HepG2 (cell line): Measurements from ENCODE around the gene KRTCAP3. TPM values are rescaled to one million over a fixed set of nuclear protein-coding genes. Genes with fewer than 3 reads are reported as not detected.
A peak's percentile ranks its signal among the peaks of the same experiment; 100 is the strongest.

Source experiments
- CENPT ChIP-seq: sonication (generic); formaldehyde crosslinking; IDR thresholded peaks from 2 replicates; pipeline ENCODE4 v1.8.0; 2022; ENCODE audit warnings: low read depth, mild to moderate bottlenecking, moderate library complexity, missing genetic modification reagents
- FOXA1 ChIP-seq, 2 experiments: fragments of 450-650 bp in 1 of 2; sonication (generic) in 1 of 2; formaldehyde crosslinking in 1 of 2; IDR thresholded peaks; 2 replicates each; pipeline versions ENCODE4 v1.4.0 to v1.6.1; 2016 to 2020; ENCODE audit warnings: missing genetic modification reagents in 1 of 2
- HNRNPL ChIP-seq: fragments of 200-400 bp; formaldehyde crosslinking; IDR thresholded peaks from 2 replicates; pipeline ENCODE4 v1.6.1; 2017; ENCODE audit warnings: mild to moderate bottlenecking, low read depth, low read length
- KLF15 ChIP-seq: sonication (generic); formaldehyde crosslinking; IDR thresholded peaks from 2 replicates; pipeline ENCODE4 v1.8.1; 2023; ENCODE audit warnings: borderline replicate concordance, mild to moderate bottlenecking, inconsistent platforms, missing genetic modification reagents, mixed read lengths
- NFYC ChIP-seq: IDR thresholded peaks from 2 replicates; pipeline ENCODE4 v1.6.1; 2016; ENCODE audit warnings: missing genetic modification reagents, missing compliant biosample characterization
- NONO ChIP-seq, 2 experiments: fragments of 450-650 bp in 1 of 2; sonication (generic) in 1 of 2; formaldehyde crosslinking in 1 of 2; IDR thresholded peaks in 1 of 2; conservative IDR thresholded peaks in 1 of 2; 2 replicates each; pipeline versions ENCODE4 v1.6.1 to v1.8.0; 2017 to 2022; ENCODE audit warnings: mild to moderate bottlenecking in 1 of 2, missing genetic modification reagents in 1 of 2, moderate library complexity in 1 of 2
- RXRA ChIP-seq: sonication (generic); formaldehyde crosslinking; IDR thresholded peaks from 2 replicates; pipeline ENCODE4 v1.5.1; 2020; ENCODE audit warnings: missing genetic modification reagents
- STAG1 ChIP-seq: sonication (generic); formaldehyde crosslinking; IDR thresholded peaks from 2 replicates; pipeline ENCODE4 v1.4.0; 2020; ENCODE audit warnings: missing genetic modification reagents
- TARDBP ChIP-seq: sonication (generic); formaldehyde crosslinking; IDR thresholded peaks from 2 replicates; pipeline ENCODE4 v1.8.0; 2022; ENCODE audit warnings: mild to moderate bottlenecking, missing genetic modification reagents
- ZBTB3 ChIP-seq: sonication (generic); formaldehyde crosslinking; IDR thresholded peaks from 2 replicates; pipeline ENCODE4 v1.4.0; 2020; ENCODE audit warnings: low read depth, mild to moderate bottlenecking, moderate library complexity, missing genetic modification reagents, borderline replicate concordance
- ZNF124 ChIP-seq: sonication (generic); formaldehyde crosslinking; IDR thresholded peaks from 2 replicates; pipeline ENCODE4 v1.4.0; 2020; ENCODE audit warnings: missing genetic modification reagents
- ZNF205 ChIP-seq: IDR thresholded peaks from 2 replicates; pipeline ENCODE4 v1.6.1; 2018; ENCODE audit warnings: missing biosample characterization, missing genetic modification reagents
- ZNF292 ChIP-seq: sonication (generic); formaldehyde crosslinking; IDR thresholded peaks from 2 replicates; pipeline ENCODE4 v1.8.1; 2022; ENCODE audit warnings: mild to moderate bottlenecking, low read depth, missing genetic modification reagents, borderline replicate concordance
- ZNF446 ChIP-seq: sonication (generic); formaldehyde crosslinking; IDR thresholded peaks from 2 replicates; pipeline ENCODE4 v1.5.0; 2020; ENCODE audit warnings: mild to moderate bottlenecking, missing genetic modification reagents
- ZNF550 ChIP-seq: sonication (generic); formaldehyde crosslinking; IDR thresholded peaks from 2 replicates; pipeline ENCODE4 v1.4.0; 2020; ENCODE audit warnings: mild to moderate bottlenecking, missing genetic modification reagents, borderline replicate concordance
- ZNF652 ChIP-seq: IDR thresholded peaks from 2 replicates; pipeline ENCODE4 v1.6.1; 2016; ENCODE audit warnings: low read depth, borderline replicate concordance
- ZNF670 ChIP-seq: sonication (generic); formaldehyde crosslinking; IDR thresholded peaks from 2 replicates; pipeline ENCODE4 v1.8.0; 2022; ENCODE audit warnings: mild to moderate bottlenecking, missing genetic modification reagents, borderline replicate concordance
- ZNF709 ChIP-seq: sonication (generic); formaldehyde crosslinking; IDR thresholded peaks from 2 replicates; pipeline ENCODE4 v1.5.0; 2020; ENCODE audit warnings: mild to moderate bottlenecking, missing genetic modification reagents
- ZNF746 ChIP-seq: sonication (generic); formaldehyde crosslinking; IDR thresholded peaks from 2 replicates; pipeline ENCODE4 v1.8.0; 2022; ENCODE audit warnings: mild to moderate bottlenecking, missing genetic modification reagents
- ZNF749 ChIP-seq: sonication (generic); formaldehyde crosslinking; IDR thresholded peaks from 2 replicates; pipeline ENCODE4 v1.8.0; 2022; ENCODE audit warnings: mild to moderate bottlenecking, missing genetic modification reagents, moderate library complexity, borderline replicate concordance
- ZNF761 ChIP-seq: sonication (generic); formaldehyde crosslinking; conservative IDR thresholded peaks from 2 replicates; pipeline ENCODE4 v1.4.0; 2020; ENCODE audit warnings: mild to moderate bottlenecking, missing genetic modification reagents
- ZNF776 ChIP-seq: sonication (generic); formaldehyde crosslinking; IDR thresholded peaks from 2 replicates; pipeline ENCODE4 v1.4.0; 2020; ENCODE audit warnings: mild to moderate bottlenecking, missing genetic modification reagents
- polyA plus RNA-seq, 8 experiments: library from polyadenylated mRNA; depleted of rRNA in 3 of 8; stranded (reverse) in 7 of 8; unstranded in 1 of 8; fragments of >200 nt; fragmentation: Illumina TruSeq in 4 of 8; extraction: Trizol in 4 of 8; gene quantifications; 2 replicates each; pipeline versions ENCODE4 v1.2.1 to v1.2.3, GENCODE V29; 2011 to 2016; ENCODE audit warnings: low read depth in 4 of 8, missing spikeins in 1 of 8, mixed read lengths in 1 of 8; ENCODE audit not compliant: insufficient read depth in 1 of 8
- total RNA-seq, 5 experiments: library from RNA; depleted of rRNA; stranded (reverse); fragments of >200 nt; fragmentation: Illumina TruSeq; extraction: Trizol; gene quantifications; 2 replicates each; pipeline ENCODE4 v1.2.3, GENCODE V29; 2016; ENCODE audit warnings: low read depth in 1 of 5
- TF ChIP-seq, protein P1 (sequence below): sonication (generic); formaldehyde crosslinking; IDR thresholded peaks from 2 replicates; pipeline ENCODE4 v1.4.0; 2020; ENCODE audit warnings: mild to moderate bottlenecking, missing genetic modification reagents
- TF ChIP-seq, protein P2 (sequence below): IDR thresholded peaks from 2 replicates; pipeline ENCODE4 v1.6.1; 2012; ENCODE audit warnings: low read length, improper control_type of control experiment
- TF ChIP-seq, protein P3 (sequence below): sonication (generic); formaldehyde crosslinking; IDR thresholded peaks from 2 replicates; pipeline ENCODE4 v1.8.0; 2022; ENCODE audit warnings: mild to moderate bottlenecking, missing genetic modification reagents

KRTCAP3 gene
- total and polyA plus RNA-seq, 2 of the 13 experiments (the other 11 are each of a cell fraction or from before 2014, with no cell fraction given), result 2.1 to 4.5 TPM

DNA sequence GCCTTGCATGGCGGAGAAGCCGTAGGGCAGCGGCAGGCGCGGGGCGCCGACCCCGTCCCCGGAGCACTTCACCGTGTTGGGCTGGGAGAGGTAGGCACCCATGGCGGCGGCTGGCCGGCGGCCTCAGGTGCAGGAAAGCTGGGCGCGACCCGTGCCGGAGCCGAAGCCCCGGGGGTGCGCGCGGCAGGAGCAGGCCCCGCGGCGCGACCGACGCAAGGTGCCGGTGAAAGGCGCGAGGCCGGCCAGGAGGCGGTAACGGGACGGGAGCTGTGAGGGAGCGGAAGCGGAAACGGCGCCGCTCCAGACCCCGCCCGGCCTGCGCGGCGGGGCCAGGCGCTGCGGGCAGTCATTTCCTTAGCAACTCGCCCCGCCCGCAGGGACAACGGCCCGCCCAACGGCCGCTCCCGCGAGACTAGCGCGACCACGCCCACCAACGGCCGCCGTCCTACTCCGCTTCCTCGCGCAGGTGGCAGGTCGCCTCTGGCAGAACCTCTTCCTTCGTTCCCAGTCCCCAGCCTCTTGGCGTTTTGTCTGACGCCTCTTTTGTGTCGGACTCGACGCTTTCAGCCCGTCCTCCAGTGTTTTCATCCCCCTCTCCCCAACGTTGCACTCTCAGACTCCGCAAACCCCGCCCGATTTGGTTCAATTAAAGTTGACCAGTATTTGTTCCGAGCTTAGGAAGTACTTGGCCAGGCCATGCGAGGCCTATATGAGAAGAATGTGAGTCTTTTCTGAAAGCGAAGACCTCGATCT lies 32.7 kb upstream of the KRTCAP3 start, which contains the start of gene PPM1G (continued):
- TF ChIP-seq NONO (IDR thresholded peaks at IDR 0.05) (no peak), NONO (CRISPR knock-in tag; conservative IDR thresholded peaks at IDR 0.05) (peak; percentile 93), ZNF124 (CRISPR knock-in tag) (peak; percentile 82), ZNF709 (CRISPR knock-in tag) (peak; percentile 99), FOXA1 (IDR thresholded peaks at IDR 0.05) (no peak), FOXA1 (CRISPR knock-in tag; IDR thresholded peaks at IDR 0.05) (no peak), ZBTB3 (CRISPR knock-in tag) (peak; percentile 89), ZNF292 (CRISPR knock-in tag) (peak; percentile 74; the same call in 1 of the 2 replicates), KLF15 (CRISPR knock-in tag) (no peak; the same call in 1 of the 2 replicates), HNRNPL (no peak), CENPT (CRISPR knock-in tag) (0 out of 2 replicates have a peak, but pooled peaks have one; percentile 44), ZNF746 (CRISPR knock-in tag) (no peak; the same call in 1 of the 2 replicates), RXRA (CRISPR knock-in tag) (no peak; the same call in none of the 2 replicates), ZNF670 (CRISPR knock-in tag) (peak; percentile 74; the same call in 1 of the 2 replicates), ZNF749 (peak; percentile 90), ZNF652 (CRISPR knock-in tag) (no peak), ZNF550 (CRISPR knock-in tag) (no peak; the same call in 1 of the 2 replicates), ZNF761 (CRISPR knock-in tag) (peak; percentile 97), ZNF776 (CRISPR knock-in tag) (peak; percentile 96), STAG1 (0 out of 2 replicates have a peak, but pooled peaks have one; percentile 4), ZNF205 (CRISPR knock-in tag) (peak; percentile 80; the same call in 1 of the 2 replicates), TARDBP (CRISPR knock-in tag) (peak; percentile 90), NFYC (peak; percentile 45), ZNF446 (CRISPR knock-in tag) (peak; percentile 94; the same call in 1 of the 2 replicates)
- TF ChIP-seq, protein P1, sequence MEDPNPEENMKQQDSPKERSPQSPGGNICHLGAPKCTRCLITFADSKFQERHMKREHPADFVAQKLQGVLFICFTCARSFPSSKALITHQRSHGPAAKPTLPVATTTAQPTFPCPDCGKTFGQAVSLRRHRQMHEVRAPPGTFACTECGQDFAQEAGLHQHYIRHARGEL (CRISPR knock-in tag), result peak; percentile 57; the same call in 1 of the 2 replicates
- TF ChIP-seq, protein P2, sequence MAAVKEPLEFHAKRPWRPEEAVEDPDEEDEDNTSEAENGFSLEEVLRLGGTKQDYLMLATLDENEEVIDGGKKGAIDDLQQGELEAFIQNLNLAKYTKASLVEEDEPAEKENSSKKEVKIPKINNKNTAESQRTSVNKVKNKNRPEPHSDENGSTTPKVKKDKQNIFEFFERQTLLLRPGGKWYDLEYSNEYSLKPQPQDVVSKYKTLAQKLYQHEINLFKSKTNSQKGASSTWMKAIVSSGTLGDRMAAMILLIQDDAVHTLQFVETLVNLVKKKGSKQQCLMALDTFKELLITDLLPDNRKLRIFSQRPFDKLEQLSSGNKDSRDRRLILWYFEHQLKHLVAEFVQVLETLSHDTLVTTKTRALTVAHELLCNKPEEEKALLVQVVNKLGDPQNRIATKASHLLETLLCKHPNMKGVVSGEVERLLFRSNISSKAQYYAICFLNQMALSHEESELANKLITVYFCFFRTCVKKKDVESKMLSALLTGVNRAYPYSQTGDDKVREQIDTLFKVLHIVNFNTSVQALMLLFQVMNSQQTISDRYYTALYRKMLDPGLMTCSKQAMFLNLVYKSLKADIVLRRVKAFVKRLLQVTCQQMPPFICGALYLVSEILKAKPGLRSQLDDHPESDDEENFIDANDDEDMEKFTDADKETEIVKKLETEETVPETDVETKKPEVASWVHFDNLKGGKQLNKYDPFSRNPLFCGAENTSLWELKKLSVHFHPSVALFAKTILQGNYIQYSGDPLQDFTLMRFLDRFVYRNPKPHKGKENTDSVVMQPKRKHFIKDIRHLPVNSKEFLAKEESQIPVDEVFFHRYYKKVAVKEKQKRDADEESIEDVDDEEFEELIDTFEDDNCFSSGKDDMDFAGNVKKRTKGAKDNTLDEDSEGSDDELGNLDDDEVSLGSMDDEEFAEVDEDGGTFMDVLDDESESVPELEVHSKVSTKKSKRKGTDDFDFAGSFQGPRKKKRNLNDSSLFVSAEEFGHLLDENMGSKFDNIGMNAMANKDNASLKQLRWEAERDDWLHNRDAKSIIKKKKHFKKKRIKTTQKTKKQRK, result no peak
- TF ChIP-seq, protein P3, sequence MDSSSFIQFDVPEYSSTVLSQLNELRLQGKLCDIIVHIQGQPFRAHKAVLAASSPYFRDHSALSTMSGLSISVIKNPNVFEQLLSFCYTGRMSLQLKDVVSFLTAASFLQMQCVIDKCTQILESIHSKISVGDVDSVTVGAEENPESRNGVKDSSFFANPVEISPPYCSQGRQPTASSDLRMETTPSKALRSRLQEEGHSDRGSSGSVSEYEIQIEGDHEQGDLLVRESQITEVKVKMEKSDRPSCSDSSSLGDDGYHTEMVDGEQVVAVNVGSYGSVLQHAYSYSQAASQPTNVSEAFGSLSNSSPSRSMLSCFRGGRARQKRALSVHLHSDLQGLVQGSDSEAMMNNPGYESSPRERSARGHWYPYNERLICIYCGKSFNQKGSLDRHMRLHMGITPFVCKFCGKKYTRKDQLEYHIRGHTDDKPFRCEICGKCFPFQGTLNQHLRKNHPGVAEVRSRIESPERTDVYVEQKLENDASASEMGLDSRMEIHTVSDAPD (CRISPR knock-in tag), result no peak; the same call in none of the 2 replicates
